ENCODE results near the gene ARID1B.

ARID1B gene

DNA sequence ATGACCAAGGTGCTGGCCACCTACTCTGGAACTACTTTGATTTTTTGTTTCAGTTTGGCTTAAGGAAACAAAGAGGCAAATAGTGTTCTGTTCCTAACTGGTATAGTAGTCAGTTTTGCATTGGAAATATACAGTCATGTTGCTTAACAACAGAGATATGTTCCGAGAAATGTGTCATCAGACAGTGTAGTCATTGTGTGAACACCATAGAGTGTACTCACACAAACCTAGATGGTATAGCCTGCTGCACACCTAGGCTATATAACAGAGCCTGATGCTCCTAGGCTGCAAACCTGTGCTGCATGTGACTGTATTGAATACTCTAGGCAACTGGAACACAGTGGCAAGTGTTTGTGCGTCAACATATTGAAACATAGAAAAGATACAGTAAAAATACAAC is 80.4 kb downstream of the ARID1B start:
- DNase-seq = no peak

- DNase-seq = no peak
Measured at GRCh38 chr6:156859686-156860085, 82.5 kb downstream of the ARID1B start.

- no peak for DNase-seq
Measured at GRCh38 chr6:156862711-156863110, 85.5 kb downstream of the ARID1B start.

GRCh38 chr6:156863504-156863903 is 86.3 kb downstream of the ARID1B start:
- no peak for DNase-seq

- no peak for DNase-seq
Measured at GRCh38 chr6:156864557-156864956, 87.4 kb downstream of the ARID1B start.

- DNase-seq = no peak
Measured at GRCh38 chr6:156865019-156865629, 87.9 kb downstream of the ARID1B start.

DNA sequence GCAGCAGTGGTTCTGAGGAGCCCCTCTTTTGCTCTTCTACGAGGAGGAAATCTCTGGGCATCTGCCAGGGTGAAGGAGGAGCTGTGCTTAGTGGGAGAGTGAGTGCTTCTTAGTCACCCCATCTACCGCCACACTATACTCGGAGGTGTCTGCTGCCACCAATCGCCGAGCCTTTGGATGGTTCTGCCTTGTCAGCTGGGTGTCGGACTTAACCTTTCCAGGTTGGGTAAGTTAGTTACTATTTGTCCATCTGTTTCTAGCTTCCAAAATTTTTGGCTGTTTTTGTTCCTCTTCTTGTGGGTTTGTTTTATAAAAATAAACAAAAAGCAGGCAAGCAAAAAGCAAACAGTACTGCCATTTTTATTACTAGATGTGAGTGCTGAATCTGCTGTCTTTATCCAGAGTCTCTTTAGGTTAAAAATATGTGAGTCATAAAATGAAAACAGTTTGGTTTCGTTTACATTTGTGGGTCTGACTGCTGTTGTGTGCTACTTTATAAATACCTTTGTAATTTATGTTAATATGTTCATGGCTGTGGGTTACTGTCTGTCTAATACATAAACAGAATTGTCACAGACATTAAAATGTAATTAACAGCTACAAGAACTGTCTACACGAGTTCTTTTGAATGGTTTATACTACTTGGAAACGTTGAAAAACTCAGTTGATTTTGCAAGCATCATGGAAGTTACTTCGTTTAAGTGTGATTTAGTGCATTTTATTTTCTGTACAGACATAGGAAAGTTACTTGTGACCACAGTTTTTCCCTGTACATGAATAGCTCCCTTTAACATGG is 89.2 kb downstream of the ARID1B start:
- DNase-seq = peak; percentile 59

DNA sequence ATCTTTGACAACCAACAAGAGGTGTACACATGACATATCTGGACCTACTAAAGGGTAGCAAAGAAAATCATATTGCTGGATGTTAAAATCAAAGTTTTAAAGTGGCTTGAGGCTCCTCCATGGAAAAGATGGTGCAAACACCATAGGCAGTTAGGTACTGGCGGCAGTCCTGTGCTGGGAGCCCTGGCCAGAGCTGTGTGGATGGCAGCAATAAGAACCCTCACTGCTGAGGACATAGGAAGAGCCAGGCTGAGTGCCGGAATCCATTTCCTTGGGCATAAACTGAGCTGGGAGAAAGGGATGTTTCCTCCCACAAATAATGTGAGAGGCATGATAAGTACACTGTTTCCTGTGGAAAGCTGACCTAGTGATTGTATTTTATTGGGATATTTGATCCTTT is 89.9 kb downstream of the ARID1B start:
- DNase-seq = no peak

GRCh38 chr6:156868385-156868784 is 91.2 kb downstream of the ARID1B start:
- no peak for DNase-seq

DNA sequence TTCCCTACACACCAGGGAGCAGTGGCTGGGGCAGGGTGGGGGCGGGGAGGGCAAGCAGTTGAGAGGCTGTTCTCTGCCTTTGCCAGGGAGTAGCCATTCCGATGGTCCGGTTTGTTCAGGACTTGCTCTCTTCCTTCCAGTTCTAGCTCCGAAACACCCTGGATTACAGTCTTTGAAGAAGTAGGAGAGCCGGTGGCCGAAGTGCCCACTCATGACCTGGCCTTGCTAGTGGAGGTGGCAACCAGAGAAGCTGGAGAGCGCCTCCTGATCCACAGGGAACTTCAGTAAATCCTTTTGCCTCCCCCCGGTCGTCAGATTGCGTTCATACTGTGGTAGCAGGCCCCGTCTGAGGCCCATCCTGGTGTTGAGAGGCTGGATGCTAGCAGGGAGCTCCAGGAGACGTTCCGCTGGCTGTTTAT is 92.8 kb downstream of the ARID1B start:
- no peak for DNase-seq

GRCh38 chr6:156870924-156871539 is 93.9 kb downstream of the ARID1B start:
- DNase-seq = no peak

DNA sequence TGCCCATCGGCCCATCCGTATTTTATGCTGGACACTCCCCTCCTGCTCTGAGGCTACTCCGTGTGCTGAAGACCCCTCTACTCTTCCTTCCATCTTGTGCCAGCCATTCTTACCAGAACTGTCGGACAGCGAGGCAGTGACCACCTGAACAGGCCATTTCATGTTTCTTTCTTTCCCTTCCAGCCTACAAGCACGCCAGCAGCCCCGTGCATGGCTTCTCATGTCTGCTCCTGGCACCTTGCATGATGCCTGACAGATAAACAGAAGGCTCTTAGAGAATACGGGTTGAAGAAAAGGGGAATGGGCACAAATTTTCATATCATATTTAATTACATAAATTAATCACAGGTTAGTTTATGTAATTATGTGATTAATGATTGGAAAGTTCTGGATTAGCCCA is 95.7 kb downstream of the ARID1B start:
- DNase-seq = no peak

- DNase-seq = no peak
Measured at GRCh38 chr6:156873654-156874380, 96.6 kb downstream of the ARID1B start.

- no peak for DNase-seq
Measured at GRCh38 chr6:156875062-156875461, 97.9 kb downstream of the ARID1B start.

DNA sequence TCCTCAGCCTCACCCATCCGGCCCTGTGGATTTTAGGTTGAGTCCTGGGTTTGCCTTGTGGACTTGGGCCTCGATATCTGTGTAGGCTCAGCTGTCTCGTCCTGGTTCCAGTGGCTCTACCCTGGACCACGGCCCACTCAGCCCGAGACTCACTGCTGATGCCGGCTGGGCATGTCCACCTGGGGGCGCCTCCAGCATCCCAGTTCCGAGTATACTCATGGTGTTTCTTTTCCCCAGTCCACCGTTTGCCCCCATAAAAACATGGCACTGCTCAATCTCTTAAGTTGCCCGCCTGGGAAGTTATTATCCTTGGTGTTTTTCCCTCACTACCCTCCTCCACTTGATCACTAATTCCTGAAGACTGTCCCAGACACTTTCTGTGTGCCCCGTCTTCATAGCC is 99.1 kb downstream of the ARID1B start:
- no peak for DNase-seq

DNA sequence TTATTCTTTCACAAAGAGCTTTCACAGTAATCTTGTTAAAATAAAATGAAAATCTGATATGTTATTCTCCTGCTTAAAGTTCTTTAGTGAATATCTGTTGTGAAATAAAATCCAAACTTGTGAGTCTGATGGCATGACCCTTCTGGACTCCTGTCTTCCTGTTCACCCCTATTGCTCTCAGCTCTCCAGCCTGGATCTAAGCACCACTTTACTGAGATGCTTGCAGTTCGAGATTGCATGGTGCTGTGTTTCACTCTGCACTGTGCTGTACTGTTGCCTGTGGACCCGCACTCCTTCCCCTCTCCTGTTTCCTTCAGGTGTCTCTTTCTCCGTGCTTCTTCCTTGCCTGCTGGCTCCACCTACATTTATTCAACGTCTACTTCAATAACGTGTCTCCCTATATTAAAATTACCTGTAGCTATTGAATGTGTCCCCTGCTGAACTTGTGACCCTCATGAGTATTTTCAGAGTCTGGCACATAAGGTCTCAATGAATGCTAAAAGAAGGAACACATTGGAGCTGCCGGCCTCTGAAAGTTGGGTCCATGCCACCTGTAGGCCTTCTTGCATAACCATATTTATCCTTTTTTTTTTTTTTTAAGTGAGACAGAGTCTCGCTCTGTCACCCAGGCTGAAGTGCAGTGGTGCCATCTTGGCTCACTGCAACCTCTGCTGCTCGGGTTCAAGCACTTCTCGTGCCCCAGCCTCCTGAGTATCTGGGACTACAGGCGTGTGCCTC is 100.1 kb downstream of the ARID1B start:
- DNase-seq = no peak

DNA sequence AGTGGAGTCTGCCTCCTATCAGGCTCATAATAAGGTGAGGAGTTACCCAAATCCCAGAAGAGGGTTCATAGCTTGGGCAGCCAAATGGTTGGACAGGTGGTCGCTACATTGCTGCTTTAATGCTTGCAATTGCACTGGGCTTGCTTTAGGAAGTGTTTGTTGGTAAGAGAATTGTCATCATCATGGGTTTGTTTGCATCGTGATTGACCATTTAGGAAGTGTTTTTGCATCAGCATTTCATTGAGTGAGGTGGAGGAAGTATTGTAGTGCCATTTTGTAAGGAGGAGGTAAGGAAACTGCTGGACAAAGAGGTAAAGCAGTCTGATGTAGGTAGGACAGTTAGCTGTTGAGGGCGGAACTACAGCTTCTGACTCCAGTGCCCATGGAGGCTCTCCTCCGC is 101.5 kb downstream of the ARID1B start:
- DNase-seq = no peak

DNA sequence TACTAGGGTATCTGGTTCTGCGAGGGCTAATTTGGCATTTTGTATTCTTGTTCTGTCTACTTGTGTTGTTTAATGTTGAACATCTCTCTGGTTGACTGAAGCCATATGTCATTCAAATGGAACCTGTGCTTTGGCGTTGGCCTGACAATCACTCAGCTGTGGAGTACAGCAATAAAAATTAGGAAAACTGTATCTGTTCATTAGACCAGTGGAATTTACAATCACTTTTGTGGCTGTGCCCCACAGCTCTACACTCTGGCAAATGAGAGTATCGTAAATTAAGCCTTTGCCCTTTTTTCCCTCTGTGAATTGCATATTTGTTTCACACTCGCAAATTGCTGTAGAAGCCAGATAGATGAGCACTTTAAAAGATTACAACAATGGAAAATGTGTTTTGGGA is 102.0 kb downstream of the ARID1B start:
- DNase-seq = no peak

DNA sequence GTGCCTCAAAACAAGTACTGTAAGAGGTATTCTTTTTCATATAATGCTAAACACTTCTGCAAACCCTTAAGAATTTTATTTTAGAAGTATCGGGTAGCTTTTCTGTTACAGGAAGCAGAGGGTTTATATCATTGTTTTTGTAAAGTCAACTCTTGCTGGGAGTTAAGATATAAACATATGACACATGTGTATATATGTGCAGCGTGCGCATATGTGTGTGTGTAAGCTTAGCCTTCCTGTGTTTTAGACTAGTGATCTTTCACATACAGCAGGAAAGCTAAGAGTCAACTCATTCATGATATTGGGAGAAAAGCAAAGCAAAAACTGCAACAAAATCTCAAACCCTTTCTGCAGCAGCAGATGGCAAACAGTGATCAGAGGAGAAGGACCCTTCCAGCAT is 102.4 kb downstream of the ARID1B start:
- DNase-seq = no peak

DNA sequence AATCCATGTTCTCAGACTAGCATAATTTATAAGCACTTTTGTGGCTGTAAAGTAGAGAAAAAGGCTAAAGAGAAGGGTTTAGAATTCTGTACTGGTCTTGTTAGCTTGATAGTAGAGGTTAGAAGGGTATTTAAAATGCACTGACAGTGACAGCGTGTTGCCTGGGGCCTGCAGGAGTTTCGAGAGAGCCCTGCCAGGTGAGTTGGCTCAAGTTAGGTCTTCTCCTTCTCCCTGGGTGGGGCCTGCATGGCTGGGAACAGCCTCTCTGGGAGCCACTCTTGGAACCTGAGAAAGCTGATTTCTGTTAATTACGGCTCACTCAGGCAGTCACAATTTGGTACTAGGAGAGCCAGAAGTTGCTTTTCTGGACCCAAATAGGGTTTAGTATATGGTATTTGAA is 103.7 kb downstream of the ARID1B start:
- DNase-seq = no peak

DNA sequence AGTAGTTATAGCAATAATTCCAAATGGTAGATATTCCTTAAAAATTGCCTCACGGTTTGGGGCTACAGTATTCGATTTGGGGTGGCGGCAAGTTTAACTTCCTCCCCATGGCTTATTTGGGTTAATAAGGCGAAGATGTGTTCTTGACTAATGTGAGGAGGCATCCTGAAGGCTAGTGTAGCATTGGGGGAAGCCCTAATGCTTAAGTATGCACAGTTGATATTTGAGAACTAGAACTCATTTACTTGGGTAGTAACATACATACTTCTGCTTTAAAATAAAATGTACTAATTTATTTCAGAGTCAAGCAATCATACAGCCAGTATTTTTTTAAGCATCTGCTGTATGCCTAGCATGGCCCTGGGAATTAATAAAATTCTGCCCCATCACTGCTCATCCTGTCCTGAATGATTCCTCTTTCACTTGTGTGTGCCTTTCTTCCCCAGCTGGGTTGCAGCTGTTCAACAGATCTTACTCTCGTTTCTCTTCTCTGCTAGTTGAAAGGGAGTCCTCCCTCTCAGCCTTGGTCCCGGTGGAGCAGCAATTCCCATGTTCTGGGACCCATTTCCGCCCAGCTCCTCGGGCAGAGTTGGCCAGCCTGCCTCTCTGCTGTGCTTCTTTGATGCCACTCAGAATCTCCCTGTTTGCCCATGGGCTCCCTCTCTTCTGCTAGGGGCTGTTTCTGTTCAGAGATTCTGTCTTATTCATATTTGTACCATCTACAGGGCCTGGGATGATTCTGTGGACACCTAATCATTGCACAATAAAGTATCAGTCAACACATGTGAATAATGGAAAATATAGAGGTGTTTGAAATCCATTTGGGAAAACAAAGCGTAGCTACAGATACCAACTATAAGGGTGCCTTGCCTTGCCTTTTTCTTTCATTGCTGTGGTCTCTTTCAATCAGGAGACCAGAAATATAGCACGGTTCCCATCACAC is 104.8 kb downstream of the ARID1B start:
- DNase-seq = no peak
